H9 (cell line): ENCODE data around the gene MICAL3. TPM values are rescaled to one million over a fixed set of nuclear protein-coding genes. Genes with fewer than 3 reads are reported as not detected.

Experiments
- DNase-seq: peaks from one replicate; pipeline ENCODE4 v3.0.0-alpha.2; 2017
- H2AFZ ChIP-seq: one replicate; pipeline ENCODE4 v1.6.1; 2013; ENCODE audit warnings: mild to moderate bottlenecking, low read length, control low read depth, moderate library complexity
- H2AK5ac ChIP-seq: 2 replicates; pipeline ENCODE4 v1.6.1; 2013; ENCODE audit warnings: low read length, control low read depth, mixed read lengths; ENCODE audit not compliant: insufficient read length
- H2BK120ac ChIP-seq: one replicate; pipeline ENCODE4 v1.6.1; 2013; ENCODE audit warnings: low read depth, mild to moderate bottlenecking, low read length, control low read depth, inconsistent platforms; ENCODE audit not compliant: poor library complexity, severe bottlenecking
- H2BK12ac ChIP-seq: 2 replicates; pipeline ENCODE4 v1.6.1; 2013; ENCODE audit warnings: low read length, control low read depth, mixed read lengths, low read depth; ENCODE audit not compliant: insufficient read length
- H2BK15ac ChIP-seq: 2 replicates; pipeline ENCODE4 v1.6.1; 2013; ENCODE audit warnings: low read depth, low read length, control low read depth
- H2BK20ac ChIP-seq: one replicate; pipeline ENCODE4 v1.6.1; 2013; ENCODE audit warnings: low read depth, mild to moderate bottlenecking, low read length, control low read depth, inconsistent platforms; ENCODE audit not compliant: poor library complexity, severe bottlenecking
- H2BK5ac ChIP-seq: 2 replicates; pipeline ENCODE4 v1.6.1; 2013; ENCODE audit warnings: low read length, control low read depth, mixed read lengths; ENCODE audit not compliant: insufficient read length
- H3K14ac ChIP-seq: 2 replicates; pipeline ENCODE4 v1.6.1; 2013; ENCODE audit warnings: low read length, control low read depth; ENCODE audit not compliant: insufficient read depth
- H3K18ac ChIP-seq: 2 replicates; pipeline ENCODE4 v1.6.1; 2013; ENCODE audit warnings: low read depth, mild to moderate bottlenecking, mixed read lengths, low read length, control low read depth; ENCODE audit not compliant: insufficient read length
- H3K23ac ChIP-seq: 2 replicates; pipeline ENCODE4 v1.6.1; 2013; ENCODE audit warnings: low read length, control low read depth, mixed read lengths, low read depth; ENCODE audit not compliant: insufficient read length
- H3K23me2 ChIP-seq: 2 replicates; pipeline ENCODE4 v1.6.1; 2013; ENCODE audit warnings: low read depth, mild to moderate bottlenecking, mixed read lengths, low read length, control low read depth; ENCODE audit not compliant: insufficient read length, poor library complexity, severe bottlenecking
- H3K27ac ChIP-seq: 2 replicates; pipeline ENCODE4 v1.5.1; 2013; ENCODE audit warnings: low read length, control low read depth, mixed read lengths, low read depth; ENCODE audit not compliant: insufficient read length
- H3K27me3 ChIP-seq: 2 replicates; pipeline ENCODE4 v1.6.1; 2013; ENCODE audit warnings: low read length, control low read depth, inconsistent platforms; ENCODE audit not compliant: insufficient read depth
- H3K4ac ChIP-seq: 2 replicates; pipeline ENCODE4 v1.6.1; 2013; ENCODE audit warnings: low read depth, mild to moderate bottlenecking, control low read depth, inconsistent platforms, low read length, moderate library complexity
- H3K4me1 ChIP-seq: 2 replicates; pipeline ENCODE4 v1.6.1; 2013; ENCODE audit warnings: low read length, control low read depth, inconsistent platforms; ENCODE audit not compliant: insufficient read depth
- H3K4me2 ChIP-seq: 2 replicates; pipeline ENCODE4 v1.6.1; 2013; ENCODE audit warnings: low read length, control low read depth, mixed read lengths; ENCODE audit not compliant: insufficient read length, insufficient read depth
- H3K56ac ChIP-seq: 2 replicates; pipeline ENCODE4 v1.6.1; 2013; ENCODE audit warnings: low read depth, mild to moderate bottlenecking, mixed read lengths, low read length, control low read depth; ENCODE audit not compliant: insufficient read length
- H3K79me1 ChIP-seq: 2 replicates; pipeline ENCODE4 v1.6.1; 2013; ENCODE audit warnings: low read depth, mild to moderate bottlenecking, moderate library complexity, low read length, control low read depth, inconsistent platforms; ENCODE audit not compliant: insufficient read depth, poor library complexity, severe bottlenecking
- H3K79me2 ChIP-seq: 2 replicates; pipeline ENCODE4 v1.6.1; 2013; ENCODE audit warnings: low read length, control low read depth, inconsistent platforms; ENCODE audit not compliant: insufficient read depth
- H3K9ac ChIP-seq: 2 replicates; pipeline ENCODE4 v1.6.1; 2013; ENCODE audit warnings: low read length, control low read depth, mixed read lengths; ENCODE audit not compliant: insufficient read length; ENCODE audit errors: extremely low read depth
- H3K9me3 ChIP-seq: one replicate; pipeline ENCODE4 v1.6.1; 2013; ENCODE audit warnings: low read depth, low read length, inconsistent platforms; ENCODE audit not compliant: control insufficient read depth
- H3T11ph ChIP-seq: one replicate; pipeline ENCODE4 v1.6.1; 2013; ENCODE audit warnings: mild to moderate bottlenecking, low read length, control low read depth, inconsistent platforms
- H4K20me1 ChIP-seq: one replicate; pipeline ENCODE4 v1.6.1; 2013; ENCODE audit not compliant: control insufficient read depth, insufficient read length, insufficient read depth
- H4K5ac ChIP-seq: 2 replicates; pipeline ENCODE4 v1.6.1; 2013; ENCODE audit warnings: low read depth, mild to moderate bottlenecking, mixed read lengths, low read length, control low read depth; ENCODE audit not compliant: insufficient read length
- H4K8ac ChIP-seq: replicated peaks from 2 replicates; pipeline ENCODE4 v1.6.1; 2013; ENCODE audit warnings: low read length, control low read depth, mixed read lengths, low read depth; ENCODE audit not compliant: insufficient read length
- H4K91ac ChIP-seq: 2 replicates; pipeline ENCODE4 v1.6.1; 2013; ENCODE audit warnings: low read depth, mild to moderate bottlenecking, moderate library complexity, mixed read lengths, low read length, control low read depth; ENCODE audit not compliant: insufficient read length
- H3K27ac Mint-ChIP-seq, 3 experiments: 2 replicates in 2 of 3; 3 replicates in 1 of 3; pipeline ENCODE4 v1.8.0; 2020 to 2021; ENCODE audit warnings: mixed read lengths in 3 of 3, mild to moderate bottlenecking in 1 of 3, moderate library complexity in 1 of 3
- H3K27me3 Mint-ChIP-seq: 2 replicates; pipeline ENCODE4 v1.8.0; 2021; ENCODE audit warnings: low read depth, mild to moderate bottlenecking, moderate library complexity, mixed read lengths
- H3K36me3 Mint-ChIP-seq, 3 experiments: 2 replicates in 2 of 3; 3 replicates in 1 of 3; pipeline ENCODE4 v1.8.0; 2020 to 2021; ENCODE audit warnings: low read depth in 3 of 3, mixed read lengths in 3 of 3; ENCODE audit not compliant: insufficient read depth in 1 of 3
- H3K4me1 Mint-ChIP-seq, 2 experiments: 2 replicates each; pipeline ENCODE4 v1.8.0; 2020; ENCODE audit warnings: mixed read lengths in 2 of 2
- H3K4me3 Mint-ChIP-seq, 2 experiments: 2 replicates in 1 of 2; 3 replicates in 1 of 2; pipeline ENCODE4 v1.8.0; 2020 to 2021; ENCODE audit warnings: mild to moderate bottlenecking in 2 of 2, mixed read lengths in 2 of 2, moderate library complexity in 1 of 2
- H3K9me3 Mint-ChIP-seq, 2 experiments: 2 replicates in 1 of 2; 3 replicates in 1 of 2; pipeline ENCODE4 v1.8.0; 2020; ENCODE audit warnings: mild to moderate bottlenecking in 2 of 2, mixed read lengths in 2 of 2, moderate library complexity in 1 of 2
- WGBS: extraction: QIAGEN DNeasy Blood & Tissue Kit; methylation state at CpG from one replicate; pipeline ENCODE4 v1.1.7; 2013; ENCODE audit warnings: missing lambda C conversion rate, low lambda C conversion rate, mixed read lengths; ENCODE audit not compliant: insufficient read length; ENCODE audit errors: extremely low coverage; 5-methylcytosine and 5-hydroxymethylcytosine counted together
- total RNA-seq: library from RNA; stranded (reverse); gene quantifications from 2 replicates; pipeline ENCODE4 v1.2.1, GENCODE V29; 2021
- TF ChIP-seq, protein P1 (sequence below): fragments of 200-600 bp; sonication (generic); conservative IDR thresholded peaks from 3 replicates; pipeline ENCODE4 v1.8.0; 2021; ENCODE audit warnings: antibody characterized with exemption, mild to moderate bottlenecking

Gene MICAL3
- total RNA-seq, 1 experiment from 2014 or later: 50.2 TPM

DNA sequence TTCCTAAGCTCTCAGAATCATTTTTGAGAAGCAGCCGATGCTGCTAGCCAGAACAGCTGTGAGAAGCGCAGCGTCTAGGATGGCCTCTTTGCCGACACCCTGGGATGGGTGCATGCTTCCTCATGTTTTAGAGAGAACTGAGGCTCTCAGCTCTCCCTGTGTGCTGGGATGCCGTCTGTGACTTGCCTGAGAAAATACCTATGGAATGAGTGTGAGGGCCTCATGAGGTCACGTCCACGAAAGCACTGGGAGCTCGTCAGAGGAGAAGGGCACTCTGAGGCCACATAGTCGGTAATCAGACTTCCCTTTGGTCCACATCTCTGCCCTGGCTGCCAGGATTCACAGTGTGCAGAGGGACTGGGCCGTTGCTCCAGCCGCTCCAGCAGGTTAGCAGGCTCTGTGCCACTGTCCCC, 54.7 kb downstream of the MICAL3 start:
- H4K5ac ChIP-seq: no peak overlapping the region
- WGBS: no CpG with 5 or more reads among the region's 11 CpGs
- peaks cover 2% of the 10 kb centered on the region; the same call in 1 of the 2 replicates for H3K4me1 ChIP-seq
- no peaks in the 10 kb centered on the region for H3K27me3 ChIP-seq
- peaks cover 7% of the 10 kb centered on the region; the same call in 1 of the 2 replicates for H3K79me2 ChIP-seq
- H2BK5ac ChIP-seq: no peak overlapping the region
- no peak overlapping the region for H3K18ac ChIP-seq
- no peak overlapping the region for H4K91ac ChIP-seq
- H4K8ac ChIP-seq: no peak overlapping the region
- no peaks in the 10 kb centered on the region for H3K9me3 ChIP-seq
- peaks cover 0 to 11% (median 9%) of the 10 kb centered on the region in 3 experiments; a peak in 3 of 7 replicates for H3K36me3 Mint-ChIP-seq
- peak overlapping the region in 2 of 3 experiments; percentile 58 to 77; a peak in 4 of 7 replicates for H3K27ac Mint-ChIP-seq
- H2AK5ac ChIP-seq: no peak overlapping the region
- peaks cover 30 to 38% of the 10 kb centered on the region in 2 experiments for H3K4me1 Mint-ChIP-seq
- no peak overlapping the region for H3T11ph ChIP-seq
- no peak overlapping the region for H3K9ac ChIP-seq
- H3K4me2 ChIP-seq: no peak overlapping the region
- no peaks in the 10 kb centered on the region for H3K9me3 Mint-ChIP-seq
- H2AFZ ChIP-seq: no peak overlapping the region
- no peaks in the 10 kb centered on the region for H3K27me3 Mint-ChIP-seq
- no peak overlapping the region for H3K4me3 Mint-ChIP-seq
- no peak overlapping the region for H3K56ac ChIP-seq
- H3K23me2 ChIP-seq: no peaks in the 10 kb centered on the region
- H2BK20ac ChIP-seq: no peak overlapping the region
- H3K23ac ChIP-seq: no peak overlapping the region
- H2BK120ac ChIP-seq: no peak overlapping the region
- H2BK12ac ChIP-seq: no peak overlapping the region
- no peaks in the 10 kb centered on the region for H3K79me1 ChIP-seq
- H3K27ac ChIP-seq: no peak overlapping the region
- TF ChIP-seq, protein P1, sequence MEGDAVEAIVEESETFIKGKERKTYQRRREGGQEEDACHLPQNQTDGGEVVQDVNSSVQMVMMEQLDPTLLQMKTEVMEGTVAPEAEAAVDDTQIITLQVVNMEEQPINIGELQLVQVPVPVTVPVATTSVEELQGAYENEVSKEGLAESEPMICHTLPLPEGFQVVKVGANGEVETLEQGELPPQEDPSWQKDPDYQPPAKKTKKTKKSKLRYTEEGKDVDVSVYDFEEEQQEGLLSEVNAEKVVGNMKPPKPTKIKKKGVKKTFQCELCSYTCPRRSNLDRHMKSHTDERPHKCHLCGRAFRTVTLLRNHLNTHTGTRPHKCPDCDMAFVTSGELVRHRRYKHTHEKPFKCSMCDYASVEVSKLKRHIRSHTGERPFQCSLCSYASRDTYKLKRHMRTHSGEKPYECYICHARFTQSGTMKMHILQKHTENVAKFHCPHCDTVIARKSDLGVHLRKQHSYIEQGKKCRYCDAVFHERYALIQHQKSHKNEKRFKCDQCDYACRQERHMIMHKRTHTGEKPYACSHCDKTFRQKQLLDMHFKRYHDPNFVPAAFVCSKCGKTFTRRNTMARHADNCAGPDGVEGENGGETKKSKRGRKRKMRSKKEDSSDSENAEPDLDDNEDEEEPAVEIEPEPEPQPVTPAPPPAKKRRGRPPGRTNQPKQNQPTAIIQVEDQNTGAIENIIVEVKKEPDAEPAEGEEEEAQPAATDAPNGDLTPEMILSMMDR: no peak
- no peaks in the 10 kb centered on the region for H4K20me1 ChIP-seq
- H2BK15ac ChIP-seq: no peak overlapping the region
- DNase-seq: no peak
- H3K14ac ChIP-seq: no peak overlapping the region
- no peak overlapping the region for H3K4ac ChIP-seq
